ENCODE data around the gene ARHGAP26. TPM values are rescaled to one million over a fixed set of nuclear protein-coding genes. Genes with fewer than 3 reads are reported as not detected.

The ARHGAP26 gene
- total and polyA plus RNA-seq, 4 donors = 1.8 to 16.7 (median 4.1) TPM

DNA sequence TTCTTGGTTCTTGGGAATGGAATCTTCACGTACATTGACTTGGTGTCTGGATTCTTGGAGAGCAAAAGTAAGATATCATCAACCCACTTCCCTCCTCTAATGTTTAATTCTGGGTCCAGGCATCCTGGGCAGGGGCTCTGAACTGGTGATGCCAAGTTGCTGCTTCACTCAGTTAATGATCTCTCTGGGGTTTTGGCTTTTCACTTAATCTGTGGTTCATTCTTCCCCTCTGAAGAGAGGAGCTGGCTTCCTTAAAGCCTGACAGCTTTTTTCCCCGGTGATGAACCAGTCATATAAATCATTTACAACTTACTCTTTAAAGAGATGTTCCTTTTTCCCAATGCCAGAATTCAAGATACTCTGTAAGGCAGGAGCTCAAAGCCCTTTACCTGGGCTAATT lies 65.9 kb downstream of the ARHGAP26 start:
- H3K27me3 ChIP-seq (ENCODE audit: control insufficient read depth in 4 of 4, insufficient read depth in 4 of 4, low read length in 3 of 4) = no peaks in the 10 kb centered on the region
- no peak overlapping the region for H3K27ac ChIP-seq (ENCODE audit: low read depth in 1 of 2, low read length in 2 of 2)
- no peak for DNase-seq (ENCODE audit: low spot score)
- no peaks in the 10 kb centered on the region for H3K36me3 ChIP-seq (ENCODE audit: control insufficient read depth in 4 of 4, insufficient read depth in 3 of 4, low read depth in 1 of 4, low read length in 3 of 4)
- TF ChIP-seq HNF4A (conservative IDR thresholded peaks at IDR 0.05) (no peak), CTCF (IDR thresholded peaks at IDR 0.05; ENCODE audit: low read depth, low read length, missing input control) (no peak), TAF1 (conservative IDR thresholded peaks at IDR 0.05) (no peak)
- H3K9ac ChIP-seq (ENCODE audit: low read depth in 1 of 2, low read length in 2 of 2) = no peak overlapping the region
- no peak overlapping the region for H3K4me3 ChIP-seq (ENCODE audit: low read depth in 1 of 3, low read length in 3 of 3)
- H3K9me3 ChIP-seq (ENCODE audit: control insufficient read depth in 4 of 4, low read length in 3 of 4) = no peaks in the 10 kb centered on the region
- peaks cover 0 to 4% (median 1%) of the 10 kb centered on the region in 4 donors for H3K4me1 ChIP-seq (ENCODE audit: control insufficient read depth in 4 of 4, insufficient read depth in 4 of 4, low read length in 3 of 4)
- 86% methylated on average over 2 of the region's 2 CpGs for WGBS

DNA sequence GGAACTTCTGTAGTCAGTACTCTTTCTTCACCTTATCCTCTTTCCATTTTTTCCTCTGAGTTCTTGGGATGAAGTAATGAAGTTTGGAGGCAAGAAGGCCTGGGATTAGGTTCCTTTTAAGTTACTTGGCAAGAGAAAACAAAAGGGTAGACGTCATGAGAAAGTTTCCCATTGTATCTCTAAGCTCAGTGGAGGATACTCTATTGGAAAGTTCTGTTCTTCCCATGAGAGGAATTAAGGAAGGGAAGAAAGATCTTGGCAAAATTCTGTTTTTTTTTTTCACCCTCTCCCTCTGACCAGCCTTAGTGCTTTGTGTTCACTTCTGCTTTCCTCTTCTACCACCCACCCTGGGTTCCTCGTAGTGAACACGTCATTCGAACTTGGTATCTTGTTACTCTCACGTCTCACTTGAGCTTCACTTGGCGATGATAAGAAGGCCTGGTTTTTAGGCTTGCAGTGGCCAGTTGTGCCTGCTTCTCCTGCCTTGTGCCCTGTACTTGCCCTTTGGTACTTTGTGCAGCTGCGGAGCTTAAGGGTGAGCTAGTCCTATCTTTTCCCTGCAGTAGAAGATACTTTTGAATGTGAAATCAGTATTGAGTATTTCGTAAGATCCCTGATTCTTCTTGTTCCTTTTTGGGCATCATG lies 67.0 kb downstream of the ARHGAP26 start:
- Histone ChIP-seq H3K27me3 (ENCODE audit: control insufficient read depth in 4 of 4, insufficient read depth in 4 of 4, low read length in 3 of 4) (no peaks in the 10 kb centered on the region), H3K4me1 (ENCODE audit: control insufficient read depth in 4 of 4, insufficient read depth in 4 of 4, low read length in 3 of 4) (peaks cover 0 to 4% (median 1%) of the 10 kb centered on the region in 4 donors), H3K36me3 (ENCODE audit: control insufficient read depth in 4 of 4, insufficient read depth in 3 of 4, low read depth in 1 of 4, low read length in 3 of 4) (no peaks in the 10 kb centered on the region), H3K9ac (ENCODE audit: low read depth in 1 of 2, low read length in 2 of 2) (no peak overlapping the region), H3K27ac (ENCODE audit: low read depth in 1 of 2, low read length in 2 of 2) (no peak overlapping the region), H3K9me3 (ENCODE audit: control insufficient read depth in 4 of 4, low read length in 3 of 4) (no peaks in the 10 kb centered on the region), H3K4me3 (ENCODE audit: low read depth in 1 of 3, low read length in 3 of 3) (no peak overlapping the region)
- DNase-seq (ENCODE audit: low spot score) = no peak
- 88% methylated on average over 8 of the region's 8 CpGs for WGBS
- TF ChIP-seq, protein P1, sequence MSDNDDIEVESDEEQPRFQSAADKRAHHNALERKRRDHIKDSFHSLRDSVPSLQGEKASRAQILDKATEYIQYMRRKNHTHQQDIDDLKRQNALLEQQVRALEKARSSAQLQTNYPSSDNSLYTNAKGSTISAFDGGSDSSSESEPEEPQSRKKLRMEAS (IDR thresholded peaks at IDR 0.05) = no peak
- TF ChIP-seq GABPA (IDR thresholded peaks at IDR 0.05 in 1 of 2, conservative IDR thresholded peaks at IDR 0.05 in 1 of 2) = no peak
- TF ChIP-seq FOXA1 (IDR thresholded peaks at IDR 0.05) = no peak
- no peak for TF ChIP-seq FOXA2 (IDR thresholded peaks at IDR 0.05)
- TF ChIP-seq RXRA (IDR thresholded peaks at IDR 0.05) = no peak
- TF ChIP-seq TAF1 (conservative IDR thresholded peaks at IDR 0.05) = no peak
- TF ChIP-seq JUND (IDR thresholded peaks at IDR 0.05) = no peak
- TF ChIP-seq EGR1 (IDR thresholded peaks at IDR 0.05; ENCODE audit: low read depth in 2 of 2) = no peak
- TF ChIP-seq, protein P2, sequence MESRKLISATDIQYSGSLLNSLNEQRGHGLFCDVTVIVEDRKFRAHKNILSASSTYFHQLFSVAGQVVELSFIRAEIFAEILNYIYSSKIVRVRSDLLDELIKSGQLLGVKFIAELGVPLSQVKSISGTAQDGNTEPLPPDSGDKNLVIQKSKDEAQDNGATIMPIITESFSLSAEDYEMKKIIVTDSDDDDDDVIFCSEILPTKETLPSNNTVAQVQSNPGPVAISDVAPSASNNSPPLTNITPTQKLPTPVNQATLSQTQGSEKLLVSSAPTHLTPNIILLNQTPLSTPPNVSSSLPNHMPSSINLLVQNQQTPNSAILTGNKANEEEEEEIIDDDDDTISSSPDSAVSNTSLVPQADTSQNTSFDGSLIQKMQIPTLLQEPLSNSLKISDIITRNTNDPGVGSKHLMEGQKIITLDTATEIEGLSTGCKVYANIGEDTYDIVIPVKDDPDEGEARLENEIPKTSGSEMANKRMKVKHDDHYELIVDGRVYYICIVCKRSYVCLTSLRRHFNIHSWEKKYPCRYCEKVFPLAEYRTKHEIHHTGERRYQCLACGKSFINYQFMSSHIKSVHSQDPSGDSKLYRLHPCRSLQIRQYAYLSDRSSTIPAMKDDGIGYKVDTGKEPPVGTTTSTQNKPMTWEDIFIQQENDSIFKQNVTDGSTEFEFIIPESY (IDR thresholded peaks at IDR 0.05) = no peak
- TF ChIP-seq NR2F2 (IDR thresholded peaks at IDR 0.05) = no peak
- TF ChIP-seq, protein P3, sequence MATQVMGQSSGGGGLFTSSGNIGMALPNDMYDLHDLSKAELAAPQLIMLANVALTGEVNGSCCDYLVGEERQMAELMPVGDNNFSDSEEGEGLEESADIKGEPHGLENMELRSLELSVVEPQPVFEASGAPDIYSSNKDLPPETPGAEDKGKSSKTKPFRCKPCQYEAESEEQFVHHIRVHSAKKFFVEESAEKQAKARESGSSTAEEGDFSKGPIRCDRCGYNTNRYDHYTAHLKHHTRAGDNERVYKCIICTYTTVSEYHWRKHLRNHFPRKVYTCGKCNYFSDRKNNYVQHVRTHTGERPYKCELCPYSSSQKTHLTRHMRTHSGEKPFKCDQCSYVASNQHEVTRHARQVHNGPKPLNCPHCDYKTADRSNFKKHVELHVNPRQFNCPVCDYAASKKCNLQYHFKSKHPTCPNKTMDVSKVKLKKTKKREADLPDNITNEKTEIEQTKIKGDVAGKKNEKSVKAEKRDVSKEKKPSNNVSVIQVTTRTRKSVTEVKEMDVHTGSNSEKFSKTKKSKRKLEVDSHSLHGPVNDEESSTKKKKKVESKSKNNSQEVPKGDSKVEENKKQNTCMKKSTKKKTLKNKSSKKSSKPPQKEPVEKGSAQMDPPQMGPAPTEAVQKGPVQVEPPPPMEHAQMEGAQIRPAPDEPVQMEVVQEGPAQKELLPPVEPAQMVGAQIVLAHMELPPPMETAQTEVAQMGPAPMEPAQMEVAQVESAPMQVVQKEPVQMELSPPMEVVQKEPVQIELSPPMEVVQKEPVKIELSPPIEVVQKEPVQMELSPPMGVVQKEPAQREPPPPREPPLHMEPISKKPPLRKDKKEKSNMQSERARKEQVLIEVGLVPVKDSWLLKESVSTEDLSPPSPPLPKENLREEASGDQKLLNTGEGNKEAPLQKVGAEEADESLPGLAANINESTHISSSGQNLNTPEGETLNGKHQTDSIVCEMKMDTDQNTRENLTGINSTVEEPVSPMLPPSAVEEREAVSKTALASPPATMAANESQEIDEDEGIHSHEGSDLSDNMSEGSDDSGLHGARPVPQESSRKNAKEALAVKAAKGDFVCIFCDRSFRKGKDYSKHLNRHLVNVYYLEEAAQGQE (IDR thresholded peaks at IDR 0.05) = no peak

Measured in liver (tissue), 9 donors.